GM21367 (cell line): Measurements from ENCODE around the gene UROD.
"Not testable (repeated sequence)": the region's sequence is repeated elsewhere in the genome, so short reads cannot be mapped to it uniquely, and the experiment has no call there.

Experiments
- ATAC-seq: cut with Tn5 transposase; IDR thresholded peaks from one replicate; pipeline ENCODE4 v1.9.1; 2021; ENCODE audit not compliant: unreplicated experiment

Gene UROD

DNA sequence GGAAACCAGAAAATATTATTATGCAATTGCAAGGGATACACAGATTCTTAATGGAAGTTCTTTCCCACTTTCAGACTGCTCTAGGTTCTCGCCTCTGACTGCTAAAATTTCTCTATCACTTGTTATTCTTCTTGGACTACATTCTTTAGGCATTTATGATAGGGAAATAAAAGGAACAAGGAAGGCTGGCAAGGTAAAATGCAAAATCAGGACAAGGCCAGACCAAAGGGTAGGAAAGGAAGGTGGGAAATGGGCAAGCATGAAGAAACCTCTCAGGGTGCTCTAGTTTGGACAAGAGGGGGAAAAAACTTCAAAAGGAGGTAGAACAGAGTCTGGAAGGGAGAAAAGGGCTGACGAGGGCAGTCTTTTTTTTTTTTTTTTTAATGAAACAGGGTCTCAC is 26.2 kb downstream of the UROD start:
- ATAC-seq, result no peak

DNA sequence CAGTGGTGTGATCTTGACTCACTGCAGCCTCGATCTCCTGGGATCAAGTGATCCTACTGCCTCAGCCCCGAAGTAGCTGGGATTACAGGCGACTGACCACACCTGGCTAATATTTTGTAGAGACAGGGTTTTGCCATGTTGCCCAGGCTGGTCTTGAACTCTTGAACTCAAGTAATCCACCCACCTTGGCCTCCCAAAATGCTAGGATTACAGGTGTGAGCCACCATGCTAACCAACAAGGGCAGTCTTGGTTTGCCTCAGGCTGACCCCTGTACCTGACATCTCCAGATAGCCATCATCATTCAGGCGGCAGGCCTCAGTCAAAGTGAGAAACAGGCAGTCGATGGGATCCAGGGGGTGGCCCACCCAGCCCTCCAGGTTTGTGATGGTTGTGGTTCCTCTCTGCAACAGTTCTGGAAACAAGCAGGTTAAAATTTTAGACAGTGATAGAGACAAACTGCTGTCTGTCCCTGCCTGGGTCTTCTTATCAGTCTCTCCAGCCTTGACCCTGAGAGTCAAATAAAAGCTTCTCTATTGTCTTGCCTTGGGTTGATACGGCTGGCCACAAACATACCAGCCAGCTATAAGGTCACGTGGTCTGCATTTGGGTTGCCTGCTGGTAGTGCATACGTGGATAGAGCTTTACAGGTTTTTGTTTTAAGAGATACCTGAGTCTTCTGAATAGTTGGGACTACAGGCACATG is 26.8 kb downstream of the UROD start:
- ATAC-seq, result no peak

DNA sequence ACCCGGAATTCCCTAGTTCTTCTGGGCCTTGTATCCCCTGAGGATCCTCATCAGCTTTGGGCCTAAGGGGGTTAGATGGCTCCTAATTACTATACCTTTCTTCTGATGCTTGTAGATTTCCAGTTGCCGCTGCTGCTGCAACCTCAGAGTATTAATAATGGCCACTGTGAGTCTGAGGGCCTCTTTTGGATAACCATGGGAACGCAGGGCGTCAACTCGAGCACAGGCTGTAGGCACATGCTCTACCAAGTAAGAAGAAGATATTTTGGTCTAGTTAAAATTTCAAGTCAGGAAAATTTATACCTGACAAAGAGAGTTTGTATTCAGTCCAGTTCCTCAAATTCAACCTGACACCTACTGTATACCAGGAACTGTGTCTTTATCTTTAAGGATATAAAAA is 28.2 kb downstream of the UROD start:
- ATAC-seq, result no peak

DNA sequence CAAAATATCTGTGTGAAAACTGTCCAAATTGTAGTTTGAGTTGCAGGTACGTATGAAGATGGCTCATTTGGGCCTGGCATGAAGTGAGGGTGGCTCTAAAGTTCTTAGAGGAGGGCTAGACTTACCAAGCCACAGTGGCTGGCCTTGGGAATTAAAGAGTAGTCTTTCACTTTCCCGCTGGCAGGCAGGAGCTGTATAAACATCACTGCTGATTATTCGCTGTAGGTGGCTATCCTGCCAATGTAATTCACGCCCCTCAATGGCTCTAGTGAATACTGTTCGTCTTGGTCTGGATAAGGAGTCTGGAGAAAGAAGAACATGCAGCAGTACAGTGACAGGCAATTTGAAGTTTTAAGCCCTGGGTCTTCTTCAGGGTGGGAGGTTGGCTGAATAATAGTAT is 31.0 kb downstream of the UROD start:
- ATAC-seq, result no peak

DNA sequence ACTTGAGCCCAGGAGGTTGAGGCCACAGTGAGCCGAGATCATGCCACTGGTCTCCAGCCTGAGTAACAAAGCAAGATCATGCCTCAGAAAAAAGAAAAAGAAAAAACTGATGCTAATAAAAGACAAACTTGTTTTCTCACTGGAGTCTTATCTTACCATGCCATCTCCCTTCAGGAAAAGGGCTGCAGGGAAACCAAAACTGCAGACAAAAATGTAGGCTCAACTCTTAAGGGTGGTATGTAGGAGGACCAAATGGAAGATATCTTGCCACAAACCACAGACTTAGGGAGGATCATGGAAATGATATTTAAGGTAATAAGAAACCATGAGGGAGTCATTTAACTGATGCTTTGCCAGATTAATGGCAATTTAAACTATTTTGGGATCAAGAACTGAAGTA is 32.9 kb downstream of the UROD start:
- no peak for ATAC-seq

DNA sequence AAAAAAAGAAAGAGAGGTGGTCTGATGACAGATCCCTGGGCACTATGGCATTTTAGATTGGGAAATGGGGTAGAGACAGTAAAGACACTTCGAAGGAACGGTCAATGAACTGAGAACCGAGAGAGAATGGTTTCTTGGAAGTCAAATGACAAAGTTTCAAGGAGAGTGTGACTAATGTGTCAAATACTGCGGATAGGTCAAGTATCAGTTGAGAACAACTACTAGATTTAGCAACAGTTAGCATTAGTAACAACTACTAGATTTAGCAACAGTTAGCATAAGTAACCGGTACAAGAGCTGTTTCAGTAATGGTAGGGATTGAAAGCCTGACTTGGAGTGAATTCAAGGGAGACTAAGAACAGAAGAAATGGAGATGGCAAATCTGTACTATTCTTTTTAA is 35.0 kb downstream of the UROD start:
- no peak for ATAC-seq

DNA sequence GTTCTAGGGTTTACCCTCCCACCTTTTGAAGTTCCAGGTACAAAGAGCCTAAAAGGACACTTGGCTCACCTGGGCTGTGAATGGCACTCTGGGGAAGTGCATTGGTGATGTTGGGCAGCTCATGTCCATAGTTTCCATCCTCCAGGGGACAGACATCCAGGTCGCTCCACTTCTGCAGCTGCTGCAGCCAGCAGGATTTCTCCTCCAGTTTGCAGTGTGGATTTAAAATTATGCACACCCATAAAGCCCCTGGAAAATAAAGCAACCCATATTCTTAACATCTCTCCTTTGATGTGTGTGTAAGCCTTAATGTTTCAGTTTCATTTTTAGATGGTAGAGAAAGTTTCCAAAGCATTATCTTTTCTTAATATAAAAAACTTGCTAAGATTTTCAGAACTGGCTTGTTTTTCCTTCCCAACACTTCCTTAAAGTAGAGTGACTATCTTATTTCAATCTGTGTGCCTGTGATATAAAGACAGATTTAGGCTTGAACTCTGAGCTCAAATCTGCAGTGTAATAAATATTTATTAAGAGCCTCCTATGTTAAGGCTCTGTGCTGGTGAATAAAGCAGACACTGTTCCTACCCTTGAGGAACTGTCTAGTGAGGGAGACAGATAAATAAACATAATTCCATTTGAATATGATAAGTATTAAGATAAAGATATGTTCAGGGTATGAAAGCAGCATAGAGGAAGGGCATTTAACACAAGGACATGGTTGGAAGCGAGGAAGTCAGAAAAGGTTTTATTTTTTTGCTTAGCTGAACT is 39.1 kb downstream of the UROD start:
- no peak for ATAC-seq

DNA sequence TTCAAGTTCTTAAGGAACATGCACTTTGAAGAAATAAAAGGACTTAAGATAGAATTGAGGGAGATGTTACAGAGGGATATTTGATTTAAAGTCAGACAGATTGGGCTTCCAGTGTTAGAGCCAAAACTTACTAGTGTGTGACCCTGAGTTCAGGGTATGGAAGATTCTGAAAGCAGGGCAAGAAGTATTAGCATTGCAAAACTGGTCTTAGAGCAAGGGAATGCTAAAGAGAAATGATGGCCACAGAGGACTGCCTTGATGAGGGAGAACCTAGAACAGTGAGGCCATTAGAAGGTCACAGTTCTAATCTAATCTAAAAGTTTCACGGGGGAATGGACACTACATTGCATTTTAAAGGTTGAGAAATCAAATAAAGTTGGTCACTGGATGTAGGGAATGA is 45.5 kb downstream of the UROD start:
- no peak for ATAC-seq

DNA sequence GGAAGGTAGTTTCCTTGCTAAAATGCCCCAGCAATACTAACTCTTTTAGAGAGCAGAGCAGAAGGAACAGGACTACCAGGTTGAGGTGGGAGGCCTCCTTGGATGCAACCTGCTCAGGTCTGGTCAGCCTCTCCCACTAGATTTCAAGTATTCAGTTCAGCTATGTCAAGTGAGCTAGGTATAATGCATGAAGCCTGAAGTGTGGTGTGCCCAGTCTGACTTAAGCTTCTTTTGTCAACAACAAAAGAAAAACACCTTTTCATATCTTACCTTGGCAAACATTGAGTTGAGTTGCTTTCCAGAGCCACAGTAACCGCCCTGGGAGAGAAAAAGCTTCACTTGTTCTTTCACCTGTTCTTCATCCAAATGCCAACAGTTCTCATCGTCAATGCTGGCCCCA is 47.8 kb downstream of the UROD start:
- ATAC-seq, result no peak

DNA sequence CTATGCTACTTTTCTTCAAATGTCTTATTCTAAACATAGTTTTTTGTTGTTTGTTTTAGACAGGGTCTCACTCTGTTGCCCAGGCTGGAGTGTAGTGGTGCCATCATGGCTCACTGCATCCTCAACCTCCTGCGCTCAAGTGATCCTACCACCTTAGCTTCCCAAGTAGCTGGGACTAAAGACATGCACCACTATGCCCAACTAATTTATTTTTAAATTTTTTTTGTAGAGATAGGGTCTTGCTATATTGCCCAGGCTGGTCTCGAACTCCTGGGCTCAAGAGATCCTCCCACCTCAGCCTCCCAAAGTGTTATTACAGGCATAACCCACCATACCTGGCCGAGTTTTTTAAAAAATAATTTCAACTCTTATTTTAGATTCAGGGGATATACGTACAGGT is 50.4 kb downstream of the UROD start:
- ATAC-seq, result not testable (repeated sequence)

DNA sequence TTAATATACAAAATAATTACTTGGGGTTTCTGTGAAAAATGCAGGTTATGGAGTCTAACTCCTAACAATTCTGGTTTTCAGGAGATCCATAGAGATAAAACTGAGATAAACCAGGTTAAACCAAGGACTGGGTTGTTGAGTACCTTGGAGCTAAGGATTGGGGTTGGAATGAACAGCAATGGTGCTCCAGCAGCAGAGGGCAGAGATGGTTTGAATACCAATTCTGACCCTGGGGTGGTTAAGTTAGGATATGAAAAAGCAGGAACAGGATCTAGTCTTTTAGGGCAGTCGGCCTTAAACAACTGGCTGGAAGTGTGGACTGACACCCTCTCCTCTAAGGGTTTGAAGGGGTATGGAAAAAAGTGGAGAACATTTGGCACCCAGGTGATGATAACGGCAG is 53.0 kb downstream of the UROD start:
- no peak for ATAC-seq
